PC-3 (cell line): Measurements from ENCODE around the gene FCHO1.

Experiments used
- EZH2 ChIP-seq: fragments of 300-600 bp; sonication (generic); IDR thresholded peaks from one replicate; pipeline ENCODE4 v1.6.1; 2017; ENCODE audit warnings: antibody characterized with exemption, mild to moderate bottlenecking, low read length; ENCODE audit not compliant: unreplicated experiment
- EZH2phosphoT487 ChIP-seq: fragments of 300-600 bp; sonication (generic); IDR thresholded peaks from 2 replicates; pipeline ENCODE4 v1.6.1; 2018; ENCODE audit warnings: mild to moderate bottlenecking, antibody characterized with exemption, low read length, borderline replicate concordance
- TF ChIP-seq, protein P1 (sequence below): fragments of 300-600 bp; sonication (generic); conservative IDR thresholded peaks from 2 replicates; pipeline ENCODE4 v1.5.1; 2017; ENCODE audit warnings: antibody characterized with exemption, low read depth, mild to moderate bottlenecking, low read length

DNA sequence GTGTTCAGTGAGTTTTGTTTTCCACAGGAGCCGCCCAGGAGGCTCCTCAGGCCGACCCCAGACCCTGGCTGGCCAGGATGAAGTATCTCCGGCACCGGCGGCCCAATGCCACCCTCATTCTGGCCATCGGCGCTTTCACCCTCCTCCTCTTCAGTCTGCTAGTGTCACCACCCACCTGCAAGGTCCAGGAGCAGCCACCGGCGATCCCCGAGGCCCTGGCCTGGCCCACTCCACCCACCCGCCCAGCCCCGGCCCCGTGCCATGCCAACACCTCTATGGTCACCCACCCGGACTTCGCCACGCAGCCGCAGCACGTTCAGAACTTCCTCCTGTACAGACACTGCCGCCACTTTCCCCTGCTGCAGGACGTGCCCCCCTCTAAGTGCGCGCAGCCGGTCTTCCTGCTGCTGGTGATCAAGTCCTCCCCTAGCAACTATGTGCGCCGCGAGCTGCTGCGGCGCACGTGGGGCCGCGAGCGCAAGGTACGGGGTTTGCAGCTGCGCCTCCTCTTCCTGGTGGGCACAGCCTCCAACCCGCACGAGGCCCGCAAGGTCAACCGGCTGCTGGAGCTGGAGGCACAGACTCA is 56.5 kb downstream of the FCHO1 start:
- TF ChIP-seq, protein P1, sequence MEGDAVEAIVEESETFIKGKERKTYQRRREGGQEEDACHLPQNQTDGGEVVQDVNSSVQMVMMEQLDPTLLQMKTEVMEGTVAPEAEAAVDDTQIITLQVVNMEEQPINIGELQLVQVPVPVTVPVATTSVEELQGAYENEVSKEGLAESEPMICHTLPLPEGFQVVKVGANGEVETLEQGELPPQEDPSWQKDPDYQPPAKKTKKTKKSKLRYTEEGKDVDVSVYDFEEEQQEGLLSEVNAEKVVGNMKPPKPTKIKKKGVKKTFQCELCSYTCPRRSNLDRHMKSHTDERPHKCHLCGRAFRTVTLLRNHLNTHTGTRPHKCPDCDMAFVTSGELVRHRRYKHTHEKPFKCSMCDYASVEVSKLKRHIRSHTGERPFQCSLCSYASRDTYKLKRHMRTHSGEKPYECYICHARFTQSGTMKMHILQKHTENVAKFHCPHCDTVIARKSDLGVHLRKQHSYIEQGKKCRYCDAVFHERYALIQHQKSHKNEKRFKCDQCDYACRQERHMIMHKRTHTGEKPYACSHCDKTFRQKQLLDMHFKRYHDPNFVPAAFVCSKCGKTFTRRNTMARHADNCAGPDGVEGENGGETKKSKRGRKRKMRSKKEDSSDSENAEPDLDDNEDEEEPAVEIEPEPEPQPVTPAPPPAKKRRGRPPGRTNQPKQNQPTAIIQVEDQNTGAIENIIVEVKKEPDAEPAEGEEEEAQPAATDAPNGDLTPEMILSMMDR, result no peak
- TF ChIP-seq EZH2phosphoT487 (no peak), EZH2 (no peak)
